ENCODE measurements around the gene MAB21L1.

Gene MAB21L1

GRCh38 chr13:35482527-35482926 is 6.0 kb upstream of the MAB21L1 start:
- CTCF ChIA-PET: interaction anchor here (0.6 to 1.0 kb wide), 2 partner anchors 266 to 306 kb away, joined by 3 to 4 read pairs; no protein-coding TSS in a partner anchor
- TF ChIP-seq ZSCAN23 (tag by site-specific recombination; IDR thresholded peaks at IDR 0.05) (no peak), ZNF664 (tag by site-specific recombination; IDR thresholded peaks at IDR 0.05) (peak; percentile 65; the same call in 1 of the 2 replicates)
- Histone ChIP-seq H3K9me3 (ENCODE audit: control insufficient read depth, insufficient read depth, low read depth, low read length) (no peaks in the 10 kb centered on the region), H3K4me1 (ENCODE audit: control insufficient read depth, insufficient read depth, low read length) (peaks cover 7% of the 10 kb centered on the region), H3K27ac (ENCODE audit: extremely low read depth, low read depth, low read length) (no peak overlapping the region), H3K36me3 (ENCODE audit: control insufficient read depth in 2 of 2, insufficient read depth in 1 of 2, low read length in 2 of 2) (no peaks in the 10 kb centered on the region), H3K4me3 (ENCODE audit: low read depth, low read length) (no peak overlapping the region)
- POLR2A ChIA-PET: no interaction called here

GRCh38 chr13:35481777-35482176 is 5.3 kb upstream of the MAB21L1 start:
- Histone ChIP-seq H3K4me1 (ENCODE audit: control insufficient read depth, insufficient read depth, low read length) (peaks cover 7% of the 10 kb centered on the region), H3K27ac (ENCODE audit: extremely low read depth, low read depth, low read length) (no peak overlapping the region), H3K4me3 (ENCODE audit: low read depth, low read length) (no peak overlapping the region), H3K9me3 (ENCODE audit: control insufficient read depth, insufficient read depth, low read depth, low read length) (no peaks in the 10 kb centered on the region), H3K36me3 (ENCODE audit: control insufficient read depth in 2 of 2, insufficient read depth in 1 of 2, low read length in 2 of 2) (no peaks in the 10 kb centered on the region)
- ChIA-PET CTCF (interaction anchor here (0.6 to 1.0 kb wide), 2 partner anchors 267 to 307 kb away, joined by 3 to 4 read pairs; no protein-coding TSS in a partner anchor), POLR2A (no interaction called here)
- no peak for TF ChIP-seq OVOL3 (tag by site-specific recombination; IDR thresholded peaks at IDR 0.05)
- TF ChIP-seq ZNF610 (tag by site-specific recombination; IDR thresholded peaks at IDR 0.05; ENCODE audit: borderline replicate concordance): no peak
- TF ChIP-seq ZNF501 (tag by site-specific recombination; IDR thresholded peaks at IDR 0.05): no peak
- TF ChIP-seq ZNF274 (IDR thresholded peaks at IDR 0.05; ENCODE audit: low read length): no peak
- TF ChIP-seq ZNF274 (tag by site-specific recombination; IDR thresholded peaks at IDR 0.05; ENCODE audit: borderline replicate concordance): no peak
- TF ChIP-seq ZNF555 (tag by site-specific recombination; conservative IDR thresholded peaks at IDR 0.05): no peak

DNA sequence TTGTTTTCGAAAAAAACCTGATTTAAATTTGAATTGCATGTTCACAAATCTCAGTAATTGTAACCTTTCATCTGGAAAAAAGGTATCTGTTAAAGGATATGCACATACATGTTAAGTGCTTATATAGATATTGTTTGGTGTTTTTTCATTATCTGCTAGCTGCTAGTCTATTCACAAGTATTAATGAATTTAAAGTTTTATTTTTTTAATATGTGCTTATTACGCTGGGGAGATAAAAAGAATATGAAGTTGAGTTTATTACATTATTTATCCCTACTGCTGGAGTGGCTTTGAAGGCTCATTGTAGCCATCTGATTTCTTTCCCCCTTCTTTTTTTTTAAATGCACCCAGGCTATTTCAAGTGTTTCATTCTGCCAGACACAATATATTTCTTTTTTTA is 3.9 kb upstream of the MAB21L1 start:
- Histone ChIP-seq H3K4me3 (ENCODE audit: low read depth, low read length) (no peak overlapping the region), H3K36me3 (ENCODE audit: control insufficient read depth in 2 of 2, insufficient read depth in 1 of 2, low read length in 2 of 2) (no peaks in the 10 kb centered on the region), H3K27ac (ENCODE audit: extremely low read depth, low read depth, low read length) (no peak overlapping the region), H3K9me3 (ENCODE audit: control insufficient read depth, insufficient read depth, low read depth, low read length) (no peaks in the 10 kb centered on the region), H3K4me1 (ENCODE audit: control insufficient read depth, insufficient read depth, low read length) (peaks cover 3% of the 10 kb centered on the region)
- TF ChIP-seq ZNF175 (tag by site-specific recombination; IDR thresholded peaks at IDR 0.05) (no peak), KLF1 (tag by site-specific recombination; IDR thresholded peaks at IDR 0.05) (no peak), HOXD13 (CRISPR knock-in tag; IDR thresholded peaks at IDR 0.05; ENCODE audit: borderline replicate concordance) (no peak), SETDB1 (IDR thresholded peaks at IDR 0.05; ENCODE audit: insufficient read length, low read length) (no peak), ZNF174 (tag by site-specific recombination; IDR thresholded peaks at IDR 0.05) (no peak), ZNF266 (tag by site-specific recombination; IDR thresholded peaks at IDR 0.05; ENCODE audit: low read depth) (no peak), ZNF510 (tag by site-specific recombination; IDR thresholded peaks at IDR 0.05; ENCODE audit: insufficient replicate concordance) (no peak)
- TF ChIP-seq, protein P1, sequence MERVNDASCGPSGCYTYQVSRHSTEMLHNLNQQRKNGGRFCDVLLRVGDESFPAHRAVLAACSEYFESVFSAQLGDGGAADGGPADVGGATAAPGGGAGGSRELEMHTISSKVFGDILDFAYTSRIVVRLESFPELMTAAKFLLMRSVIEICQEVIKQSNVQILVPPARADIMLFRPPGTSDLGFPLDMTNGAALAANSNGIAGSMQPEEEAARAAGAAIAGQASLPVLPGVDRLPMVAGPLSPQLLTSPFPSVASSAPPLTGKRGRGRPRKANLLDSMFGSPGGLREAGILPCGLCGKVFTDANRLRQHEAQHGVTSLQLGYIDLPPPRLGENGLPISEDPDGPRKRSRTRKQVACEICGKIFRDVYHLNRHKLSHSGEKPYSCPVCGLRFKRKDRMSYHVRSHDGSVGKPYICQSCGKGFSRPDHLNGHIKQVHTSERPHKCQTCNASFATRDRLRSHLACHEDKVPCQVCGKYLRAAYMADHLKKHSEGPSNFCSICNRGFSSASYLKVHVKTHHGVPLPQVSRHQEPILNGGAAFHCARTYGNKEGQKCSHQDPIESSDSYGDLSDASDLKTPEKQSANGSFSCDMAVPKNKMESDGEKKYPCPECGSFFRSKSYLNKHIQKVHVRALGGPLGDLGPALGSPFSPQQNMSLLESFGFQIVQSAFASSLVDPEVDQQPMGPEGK (tag by site-specific recombination; IDR thresholded peaks at IDR 0.05): no peak
- POLR2A ChIA-PET: no interaction called here
- CTCF ChIA-PET: no interaction called here

DNA sequence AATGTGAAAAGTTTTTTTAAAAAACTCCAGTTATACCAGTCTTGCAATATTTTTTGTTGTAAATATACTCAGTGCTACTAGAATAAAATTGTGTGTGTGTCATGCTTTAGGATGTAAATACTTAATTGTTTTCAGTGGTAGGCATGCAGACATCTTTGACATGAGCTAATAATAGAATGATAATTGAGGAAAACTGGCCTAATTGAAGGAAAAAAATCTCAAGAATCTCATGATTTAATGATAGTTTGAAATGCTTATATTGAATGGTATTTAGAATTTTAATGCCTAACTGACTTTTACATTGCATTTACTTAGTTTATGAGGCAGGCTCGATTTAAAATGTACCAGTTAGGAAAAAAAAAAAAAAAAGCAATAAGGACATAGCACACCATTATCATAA is 3.2 kb upstream of the MAB21L1 start:
- Histone ChIP-seq H3K9me3 (ENCODE audit: control insufficient read depth, insufficient read depth, low read depth, low read length) (no peaks in the 10 kb centered on the region), H3K36me3 (ENCODE audit: control insufficient read depth in 2 of 2, insufficient read depth in 1 of 2, low read length in 2 of 2) (no peaks in the 10 kb centered on the region), H3K4me3 (ENCODE audit: low read depth, low read length) (no peak overlapping the region), H3K4me1 (ENCODE audit: control insufficient read depth, insufficient read depth, low read length) (no peaks in the 10 kb centered on the region), H3K27ac (ENCODE audit: extremely low read depth, low read depth, low read length) (no peak overlapping the region)
- TF ChIP-seq ZNF248 (tag by site-specific recombination; IDR thresholded peaks at IDR 0.05) (no peak), ZNF362 (tag by site-specific recombination; IDR thresholded peaks at IDR 0.05) (no peak), ZNF404 (tag by site-specific recombination; IDR thresholded peaks at IDR 0.05) (no peak), ZEB2 (tag by site-specific recombination; IDR thresholded peaks at IDR 0.05) (no peak), ZBTB8A (tag by site-specific recombination; IDR thresholded peaks at IDR 0.05) (no peak), HOXA7 (CRISPR knock-in tag; IDR thresholded peaks at IDR 0.05; ENCODE audit: borderline replicate concordance) (no peak), ZNF843 (tag by site-specific recombination; IDR thresholded peaks at IDR 0.05) (no peak), ZNF112 (tag by site-specific recombination; IDR thresholded peaks at IDR 0.05) (no peak)
- TF ChIP-seq, protein P2, sequence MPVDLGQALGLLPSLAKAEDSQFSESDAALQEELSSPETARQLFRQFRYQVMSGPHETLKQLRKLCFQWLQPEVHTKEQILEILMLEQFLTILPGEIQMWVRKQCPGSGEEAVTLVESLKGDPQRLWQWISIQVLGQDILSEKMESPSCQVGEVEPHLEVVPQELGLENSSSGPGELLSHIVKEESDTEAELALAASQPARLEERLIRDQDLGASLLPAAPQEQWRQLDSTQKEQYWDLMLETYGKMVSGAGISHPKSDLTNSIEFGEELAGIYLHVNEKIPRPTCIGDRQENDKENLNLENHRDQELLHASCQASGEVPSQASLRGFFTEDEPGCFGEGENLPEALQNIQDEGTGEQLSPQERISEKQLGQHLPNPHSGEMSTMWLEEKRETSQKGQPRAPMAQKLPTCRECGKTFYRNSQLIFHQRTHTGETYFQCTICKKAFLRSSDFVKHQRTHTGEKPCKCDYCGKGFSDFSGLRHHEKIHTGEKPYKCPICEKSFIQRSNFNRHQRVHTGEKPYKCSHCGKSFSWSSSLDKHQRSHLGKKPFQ (tag by site-specific recombination; IDR thresholded peaks at IDR 0.05): no peak
- POLR2A ChIA-PET: no interaction called here
- CTCF ChIA-PET: no interaction called here

Measured in HEK293 (cell line).